ENCODE data around the gene POLR1D.

POLR1D gene

GRCh38 chr13:27601803-27602202, 19.9 kb upstream of the POLR1D start:
- peaks cover 0 to 26% (median 4%) of the 10 kb centered on the region in 11 experiments; a peak in 7 of 22 replicates for H4K20me1 ChIP-seq

GRCh38 chr13:27605099-27605498, 16.6 kb upstream of the POLR1D start:
- peaks cover 5 to 31% (median 12%) of the 10 kb centered on the region in 10 experiments for H3K4me1 ChIP-seq
- no peak overlapping the region for H3K4me3 ChIP-seq
- H3K36me3 ChIP-seq: peaks cover 0 to 6% (median 0%) of the 10 kb centered on the region in 11 experiments; a peak in 2 of 22 replicates
- peaks cover 0 to 14% (median 5%) of the 10 kb centered on the region in 11 experiments; a peak in 8 of 22 replicates for H3K9me3 ChIP-seq (replicated peaks in 1 of 11)
- no peak for TF ChIP-seq Cebpa-rat (IDR thresholded peaks at IDR 0.05)
- no peak overlapping the region for H3K27ac ChIP-seq
- H3K27me3 ChIP-seq: no peaks in the 10 kb centered on the region
- H3K9ac ChIP-seq: no peak overlapping the region
- no peak overlapping the region for H3K4me2 ChIP-seq
- H4K20me1 ChIP-seq: peaks cover 0 to 19% (median 3%) of the 10 kb centered on the region in 11 experiments; a peak in 8 of 22 replicates

More at GRCh38 chr13:27601803-27602202, 19.9 kb upstream of the POLR1D start:
- Histone ChIP-seq H3K27me3 (no peaks in the 10 kb centered on the region), H3K4me1 (peaks cover 0 to 18% (median 0%) of the 10 kb centered on the region in 10 experiments; a peak in 10 of 20 replicates), H3K9ac (no peak overlapping the region), H3K4me3 (no peak overlapping the region), H3K9me3 (replicated peaks in 1 of 11) (peaks cover 0 to 14% (median 5%) of the 10 kb centered on the region in 11 experiments; a peak in 8 of 22 replicates), H3K4me2 (no peak overlapping the region; a peak in 1 of 22 replicates), H3K36me3 (peaks cover 0 to 6% (median 0%) of the 10 kb centered on the region in 11 experiments; a peak in 2 of 22 replicates), H3K27ac (no peak overlapping the region)
- TF ChIP-seq Cebpa-rat (IDR thresholded peaks at IDR 0.05): no peak

GRCh38 chr13:27605610-27606200, 16.0 kb upstream of the POLR1D start:
- H3K9me3 ChIP-seq (replicated peaks in 1 of 11): peaks cover 0 to 14% (median 5%) of the 10 kb centered on the region in 11 experiments; a peak in 8 of 22 replicates
- TF ChIP-seq Cebpa-rat (IDR thresholded peaks at IDR 0.05): no peak
- no peaks in the 10 kb centered on the region for H3K27me3 ChIP-seq
- H3K4me2 ChIP-seq: no peak overlapping the region
- H3K27ac ChIP-seq: no peak overlapping the region
- no peak overlapping the region for H3K4me3 ChIP-seq
- H3K4me1 ChIP-seq: peaks cover 5 to 31% (median 12%) of the 10 kb centered on the region in 10 experiments
- no peak overlapping the region for H3K9ac ChIP-seq
- H3K36me3 ChIP-seq: peaks cover 0 to 6% (median 0%) of the 10 kb centered on the region in 11 experiments; a peak in 2 of 22 replicates
- peaks cover 0 to 16% (median 7%) of the 10 kb centered on the region in 11 experiments; a peak in 7 of 22 replicates for H4K20me1 ChIP-seq

- Histone ChIP-seq H4K20me1 (peaks cover 0 to 23% (median 8%) of the 10 kb centered on the region in 11 experiments; a peak in 7 of 22 replicates), H3K4me1 (peaks cover 5 to 32% (median 12%) of the 10 kb centered on the region in 10 experiments), H3K9ac (no peak overlapping the region), H3K9me3 (replicated peaks in 1 of 11) (peaks cover 0 to 13% (median 5%) of the 10 kb centered on the region in 11 experiments; a peak in 8 of 22 replicates), H3K4me3 (no peak overlapping the region), H3K36me3 (peaks cover 0 to 6% (median 0%) of the 10 kb centered on the region in 11 experiments; a peak in 2 of 22 replicates), H3K4me2 (peak overlapping the region in 9 of 11 experiments; percentile 7 to 65 (median 41); a peak in 16 of 22 replicates), H3K27me3 (no peaks in the 10 kb centered on the region), H3K27ac (peak overlapping the region in 3 of 11 experiments; percentile 22 to 34 (median 23); a peak in 4 of 22 replicates)
- TF ChIP-seq Cebpa-rat (IDR thresholded peaks at IDR 0.05): no peak
Measured at GRCh38 chr13:27607125-27607524, 14.6 kb upstream of the POLR1D start.

GRCh38 chr13:27613628-27614027, 8.1 kb upstream of the POLR1D start:
- peaks cover 1 to 71% (median 10%) of the 10 kb centered on the region in 11 experiments; a peak in 12 of 22 replicates for H4K20me1 ChIP-seq
- H3K4me1 ChIP-seq: peaks cover 5 to 20% (median 9%) of the 10 kb centered on the region in 10 experiments
- no peaks in the 10 kb centered on the region for H3K27me3 ChIP-seq
- H3K9me3 ChIP-seq (replicated peaks in 1 of 11): peaks cover 4 to 18% (median 11%) of the 10 kb centered on the region in 11 experiments; a peak in 12 of 22 replicates
- no peak overlapping the region for H3K4me2 ChIP-seq
- TF ChIP-seq Cebpa-rat (IDR thresholded peaks at IDR 0.05): no peak
- no peak overlapping the region for H3K4me3 ChIP-seq
- peaks cover 0 to 21% (median 9%) of the 10 kb centered on the region in 11 experiments; a peak in 7 of 22 replicates for H3K36me3 ChIP-seq
- H3K27ac ChIP-seq: no peak overlapping the region
- no peak overlapping the region for H3K9ac ChIP-seq

GRCh38 chr13:27617881-27618321, 3.8 kb upstream of the POLR1D start:
- Histone ChIP-seq H3K27ac (no peak overlapping the region), H3K4me1 (peaks cover 21 to 35% (median 25%) of the 10 kb centered on the region in 10 experiments), H3K36me3 (peaks cover 1 to 23% (median 11%) of the 10 kb centered on the region in 11 experiments; a peak in 19 of 22 replicates), H3K4me2 (peak overlapping the region; percentile 71 to 91 (median 87); a peak in 13 of 22 replicates), H3K9ac (no peak overlapping the region), H3K9me3 (replicated peaks in 1 of 11) (peaks cover 4 to 18% (median 11%) of the 10 kb centered on the region in 11 experiments; a peak in 12 of 22 replicates), H3K4me3 (no peak overlapping the region), H3K27me3 (no peaks in the 10 kb centered on the region), H4K20me1 (peaks cover 8 to 65% (median 23%) of the 10 kb centered on the region in 11 experiments; a peak in 17 of 22 replicates)
- TF ChIP-seq Cebpa-rat (IDR thresholded peaks at IDR 0.05): no peak

GRCh38 chr13:27619093-27619727, 2.5 kb upstream of the POLR1D start:
- peaks cover 11 to 29% (median 24%) of the 10 kb centered on the region in 11 experiments; a peak in 21 of 22 replicates for H3K36me3 ChIP-seq
- H3K9ac ChIP-seq: peak overlapping the region; percentile 85 to 96 (median 93); a peak in 21 of 22 replicates
- H3K27ac ChIP-seq: peak overlapping the region in 3 of 11 experiments; percentile 76 to 94 (median 80); a peak in 4 of 22 replicates
- peaks cover 12 to 73% (median 36%) of the 10 kb centered on the region in 11 experiments; a peak in 19 of 22 replicates for H4K20me1 ChIP-seq
- TF ChIP-seq Cebpa-rat (IDR thresholded peaks at IDR 0.05): no peak
- H3K4me1 ChIP-seq: peaks cover 33 to 48% (median 38%) of the 10 kb centered on the region in 10 experiments
- H3K27me3 ChIP-seq: no peaks in the 10 kb centered on the region
- peaks cover 4 to 15% (median 11%) of the 10 kb centered on the region in 11 experiments; a peak in 12 of 22 replicates for H3K9me3 ChIP-seq (replicated peaks in 1 of 11)
- H3K4me2 ChIP-seq: peak overlapping the region; percentile 71 to 91 (median 87)
- H3K4me3 ChIP-seq: peak overlapping the region; percentile 84 to 98 (median 94)

- Histone ChIP-seq H3K27ac (peak overlapping the region; percentile 59 to 94 (median 80)), H3K4me1 (peaks cover 39 to 53% (median 42%) of the 10 kb centered on the region in 10 experiments), H3K9me3 (replicated peaks in 1 of 11) (peaks cover 0 to 9% (median 7%) of the 10 kb centered on the region in 11 experiments; a peak in 10 of 22 replicates), H3K9ac (peak overlapping the region; percentile 85 to 96 (median 93)), H4K20me1 (peaks cover 18 to 76% (median 43%) of the 10 kb centered on the region in 11 experiments; a peak in 21 of 22 replicates), H3K4me2 (peak overlapping the region; percentile 71 to 91 (median 87)), H3K36me3 (peaks cover 15 to 30% (median 29%) of the 10 kb centered on the region in 11 experiments; a peak in 21 of 22 replicates), H3K4me3 (peak overlapping the region; percentile 84 to 98 (median 94)), H3K27me3 (no peaks in the 10 kb centered on the region)
- no peak for TF ChIP-seq Cebpa-rat (IDR thresholded peaks at IDR 0.05)
Measured at GRCh38 chr13:27619728-27620376, 1.8 kb upstream of the POLR1D start.

Data from BLaER1 treated with 17β-estradiol and CSF1 and Interleukin-3, amounts not matched to agents 10 nM and 100 nM (cell line).